WTC11 (cell line): ENCODE measurements around the gene NKAPL.

Experiments used
- CREB1 ChIP-seq: sonication (generic); formaldehyde crosslinking; IDR thresholded peaks from 2 replicates; pipeline ENCODE4 v1.8.0; 2023; ENCODE audit warnings: mild to moderate bottlenecking, missing genetic modification reagents
- CTCF ChIP-seq: fragments of 200-600 bp; IDR thresholded peaks from 2 replicates; pipeline ENCODE4 v1.8.0; 2022; ENCODE audit warnings: antibody characterized with exemption
- E2F5 ChIP-seq: sonication (generic); formaldehyde crosslinking; IDR thresholded peaks from 2 replicates; pipeline ENCODE4 v1.8.1; 2022; ENCODE audit warnings: mild to moderate bottlenecking, moderate library complexity, missing genetic modification reagents
- ETV6 ChIP-seq: sonication (generic); formaldehyde crosslinking; IDR thresholded peaks from 2 replicates; pipeline ENCODE4 v1.8.1; 2022; ENCODE audit warnings: mild to moderate bottlenecking, missing genetic modification reagents
- FOXP4 ChIP-seq: sonication (generic); formaldehyde crosslinking; IDR thresholded peaks from 2 replicates; pipeline ENCODE4 v1.8.0; 2022; ENCODE audit warnings: mild to moderate bottlenecking, missing genetic modification reagents
- SMAD3 ChIP-seq: sonication (generic); formaldehyde crosslinking; IDR thresholded peaks from 2 replicates; pipeline ENCODE4 v1.8.0; 2022; ENCODE audit warnings: missing genetic modification reagents, mild to moderate bottlenecking, borderline replicate concordance
- USF2 ChIP-seq: sonication (generic); formaldehyde crosslinking; IDR thresholded peaks from 2 replicates; pipeline ENCODE4 v1.8.1; 2023; ENCODE audit warnings: mild to moderate bottlenecking, missing genetic modification reagents, moderate library complexity

- no peak for TF ChIP-seq CTCF
- no peak for TF ChIP-seq E2F5 (CRISPR knock-in tag)
- no peak for TF ChIP-seq SMAD3 (CRISPR knock-in tag)
- no peak for TF ChIP-seq CREB1 (CRISPR knock-in tag)
- TF ChIP-seq ETV6 (CRISPR knock-in tag): no peak
- TF ChIP-seq FOXP4 (CRISPR knock-in tag): no peak
- TF ChIP-seq USF2 (CRISPR knock-in tag): no peak
Observed at GRCh38 chr6:28211840-28212509, 47.1 kb upstream of the NKAPL start.
